22Rv1 (cell line): ENCODE measurements around the gene PNPLA6.
A peak's percentile ranks its signal among the peaks of the same experiment; 100 is the strongest.

Source experiments
- H3K27ac ChIP-seq: fragments of 450-650 bp; 2 replicates; pipeline ENCODE4 v1.5.1; 2017
- ZFX ChIP-seq: fragments of 450-650 bp; IDR thresholded peaks from 2 replicates; pipeline ENCODE4 v1.6.1; 2017; ENCODE audit warnings: antibody characterized with exemption, borderline replicate concordance
- TF ChIP-seq, protein P1 (sequence below): fragments of 450-650 bp; IDR thresholded peaks from 2 replicates; pipeline ENCODE4 v1.5.1; 2017; ENCODE audit warnings: mild to moderate bottlenecking

The PNPLA6 gene

DNA sequence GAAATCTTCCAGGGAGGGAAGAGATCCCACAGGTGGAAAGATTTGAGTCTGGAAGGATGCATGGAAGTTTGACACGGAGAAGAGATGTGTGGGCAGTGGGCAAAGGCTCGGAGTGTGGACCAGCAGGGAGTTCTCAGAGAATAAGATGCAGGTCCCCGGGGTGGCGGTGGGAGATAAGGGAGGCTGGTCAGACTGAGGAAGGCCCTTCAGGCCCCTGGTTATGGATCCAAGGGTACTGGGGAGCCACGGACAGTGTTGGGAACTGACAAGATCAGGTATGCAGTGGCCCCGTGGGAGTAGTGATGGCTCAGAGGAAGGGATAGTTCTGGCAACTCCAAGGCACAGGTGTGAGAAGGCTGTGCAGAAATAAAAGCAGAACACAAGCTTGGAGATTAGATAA lies 62.7 kb downstream of the PNPLA6 start:
- H3K27ac ChIP-seq, result peak overlapping the region; percentile 8; the same call in 1 of the 2 replicates
- TF ChIP-seq, protein P1, sequence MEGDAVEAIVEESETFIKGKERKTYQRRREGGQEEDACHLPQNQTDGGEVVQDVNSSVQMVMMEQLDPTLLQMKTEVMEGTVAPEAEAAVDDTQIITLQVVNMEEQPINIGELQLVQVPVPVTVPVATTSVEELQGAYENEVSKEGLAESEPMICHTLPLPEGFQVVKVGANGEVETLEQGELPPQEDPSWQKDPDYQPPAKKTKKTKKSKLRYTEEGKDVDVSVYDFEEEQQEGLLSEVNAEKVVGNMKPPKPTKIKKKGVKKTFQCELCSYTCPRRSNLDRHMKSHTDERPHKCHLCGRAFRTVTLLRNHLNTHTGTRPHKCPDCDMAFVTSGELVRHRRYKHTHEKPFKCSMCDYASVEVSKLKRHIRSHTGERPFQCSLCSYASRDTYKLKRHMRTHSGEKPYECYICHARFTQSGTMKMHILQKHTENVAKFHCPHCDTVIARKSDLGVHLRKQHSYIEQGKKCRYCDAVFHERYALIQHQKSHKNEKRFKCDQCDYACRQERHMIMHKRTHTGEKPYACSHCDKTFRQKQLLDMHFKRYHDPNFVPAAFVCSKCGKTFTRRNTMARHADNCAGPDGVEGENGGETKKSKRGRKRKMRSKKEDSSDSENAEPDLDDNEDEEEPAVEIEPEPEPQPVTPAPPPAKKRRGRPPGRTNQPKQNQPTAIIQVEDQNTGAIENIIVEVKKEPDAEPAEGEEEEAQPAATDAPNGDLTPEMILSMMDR, result no peak
- no peak for TF ChIP-seq ZFX

DNA sequence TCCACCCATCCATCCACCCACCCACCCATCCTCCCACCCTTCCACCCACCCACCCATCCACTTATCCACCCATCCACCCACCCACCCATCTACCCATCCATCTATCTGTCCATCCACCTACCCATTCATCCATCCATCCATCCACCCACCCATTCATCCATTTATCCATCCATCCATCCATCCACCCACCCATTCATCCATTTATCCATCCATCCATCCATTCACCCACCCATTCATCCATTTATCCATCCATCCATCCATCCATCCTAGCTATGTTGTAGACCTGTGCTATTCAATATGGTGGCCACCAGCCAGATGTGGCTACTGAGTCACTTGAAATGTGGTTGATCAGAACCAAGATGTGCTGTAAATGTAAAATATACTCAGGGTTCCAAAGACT lies 65.2 kb downstream of the PNPLA6 start:
- no peak overlapping the region for H3K27ac ChIP-seq
- TF ChIP-seq, protein P1, result no peak
- no peak for TF ChIP-seq ZFX

DNA sequence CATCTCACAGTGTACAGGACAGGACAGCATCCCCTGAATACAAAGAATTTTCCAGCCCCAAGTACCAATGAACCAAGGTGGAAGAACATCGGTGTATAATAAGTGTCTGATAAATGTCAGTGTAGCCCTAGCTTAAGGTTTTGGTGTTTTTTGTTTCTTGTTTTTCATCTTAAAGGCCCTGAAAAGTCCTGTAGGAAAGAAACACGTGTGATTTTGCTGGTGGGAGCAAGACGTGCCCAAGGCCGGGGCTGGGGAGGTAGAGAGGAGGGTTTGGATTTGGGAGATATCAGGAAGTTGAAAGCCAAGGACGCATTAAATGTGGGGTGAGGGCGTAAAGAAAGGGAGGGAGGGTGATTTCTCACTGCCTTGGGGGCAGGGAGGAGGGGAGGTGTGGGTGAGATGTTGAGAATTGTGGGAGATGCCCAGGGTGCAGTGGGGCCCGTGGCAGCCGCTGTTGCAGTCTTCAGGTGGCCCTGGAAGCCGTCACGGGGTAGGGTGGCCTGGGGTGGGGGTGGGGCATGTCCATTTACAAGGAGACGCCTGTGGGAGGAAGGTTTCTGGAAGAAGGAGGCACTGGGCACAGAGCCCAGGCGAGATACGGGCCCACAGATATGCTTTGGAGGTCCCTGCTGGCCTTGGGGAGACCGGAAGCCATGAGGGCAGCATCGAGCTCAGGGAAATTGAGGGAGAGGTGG lies 66.9 kb downstream of the PNPLA6 start:
- H3K27ac ChIP-seq, result no peak overlapping the region; the same call in 1 of the 2 replicates
- TF ChIP-seq, protein P1, result no peak
- TF ChIP-seq ZFX, result no peak

DNA sequence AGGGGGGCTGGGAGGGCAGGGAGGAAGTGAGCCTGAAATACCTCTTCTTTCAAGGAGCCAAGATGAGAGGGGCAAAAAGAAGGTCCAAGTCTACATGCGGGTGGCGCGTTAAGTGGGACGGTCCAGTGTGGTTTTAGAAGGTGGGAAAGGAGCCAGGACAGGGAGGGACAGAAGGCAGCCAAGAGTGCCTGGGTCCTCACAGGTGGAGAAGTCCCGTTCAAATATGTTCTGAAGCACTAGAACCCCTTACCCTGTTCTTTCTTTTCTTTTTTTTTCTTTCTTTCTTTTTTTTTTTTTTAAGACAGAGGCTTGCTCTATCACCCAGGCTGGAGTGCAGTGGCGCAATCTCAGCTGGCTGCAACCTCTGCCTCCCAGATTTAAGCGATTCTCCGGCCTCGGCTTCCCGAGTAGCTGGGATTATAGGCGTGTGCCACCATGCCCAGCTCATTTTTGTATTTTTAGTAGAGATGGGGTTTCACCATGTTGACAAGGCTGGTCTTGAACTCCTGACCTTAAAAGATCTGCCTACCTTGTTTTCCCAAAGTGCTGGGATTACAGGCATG lies 67.5 kb downstream of the PNPLA6 start:
- TF ChIP-seq ZFX, result no peak
- TF ChIP-seq, protein P1, result no peak
- no peak overlapping the region; the same call in 1 of the 2 replicates for H3K27ac ChIP-seq

DNA sequence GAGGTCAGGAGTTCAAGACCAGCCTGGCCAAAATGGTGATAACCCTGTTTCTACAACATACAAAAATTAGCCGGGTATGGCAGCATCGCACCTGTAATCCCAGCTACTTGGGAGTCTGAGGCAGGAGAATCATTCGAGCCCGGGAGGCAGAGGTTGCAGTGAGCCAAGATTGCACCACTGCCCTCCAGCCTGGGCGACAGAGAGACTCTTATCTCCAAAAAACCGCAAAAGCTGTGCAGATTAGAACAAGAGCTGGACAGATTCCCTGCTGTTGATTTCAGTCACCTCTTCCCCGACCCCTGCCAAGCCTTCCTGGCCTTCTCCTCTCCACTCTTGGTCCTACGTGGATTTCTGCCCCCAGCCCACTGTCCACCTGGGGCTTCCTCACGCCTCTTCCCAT lies 68.4 kb downstream of the PNPLA6 start:
- TF ChIP-seq ZFX, result no peak
- TF ChIP-seq, protein P1, result no peak
- no peak overlapping the region for H3K27ac ChIP-seq

DNA sequence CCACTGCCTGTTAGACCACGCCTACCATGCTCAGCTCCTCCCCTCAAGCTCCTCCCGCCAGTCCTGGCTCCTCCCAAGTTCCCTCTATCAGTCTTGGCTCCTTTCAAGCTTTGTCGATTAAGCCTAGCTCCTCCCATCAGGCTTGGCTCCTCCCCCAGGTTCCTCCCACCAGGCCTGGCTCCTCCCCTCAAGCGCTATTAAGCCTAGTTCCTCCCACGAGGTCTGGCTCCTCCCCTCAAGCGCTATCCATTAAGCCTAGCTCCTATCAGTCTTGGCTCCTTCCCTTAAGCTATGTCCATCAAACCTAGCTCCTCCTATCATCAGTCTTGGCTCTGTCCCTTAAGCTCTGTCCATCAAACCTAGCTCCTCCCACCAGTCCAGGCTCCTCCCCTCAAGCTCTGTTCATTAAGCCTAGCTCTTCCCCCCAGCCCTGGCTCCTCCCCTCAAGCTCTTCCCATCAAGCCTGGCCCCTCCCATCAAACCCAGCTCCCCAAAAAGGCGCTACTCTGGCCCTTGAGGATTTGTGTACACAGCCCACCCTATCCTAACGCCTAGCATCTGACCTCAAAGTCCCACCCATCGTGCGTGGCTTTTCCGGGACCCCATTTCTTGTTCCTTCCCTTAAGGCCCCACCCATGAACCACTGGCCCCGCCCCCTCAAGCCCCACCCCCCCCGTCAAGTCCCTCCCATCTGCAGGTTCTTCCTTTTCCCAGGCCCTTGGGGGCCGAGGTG lies 70.1 kb downstream of the PNPLA6 start:
- peak overlapping the region; percentile 42 for H3K27ac ChIP-seq
- TF ChIP-seq ZFX, result no peak
- TF ChIP-seq, protein P1, result no peak

DNA sequence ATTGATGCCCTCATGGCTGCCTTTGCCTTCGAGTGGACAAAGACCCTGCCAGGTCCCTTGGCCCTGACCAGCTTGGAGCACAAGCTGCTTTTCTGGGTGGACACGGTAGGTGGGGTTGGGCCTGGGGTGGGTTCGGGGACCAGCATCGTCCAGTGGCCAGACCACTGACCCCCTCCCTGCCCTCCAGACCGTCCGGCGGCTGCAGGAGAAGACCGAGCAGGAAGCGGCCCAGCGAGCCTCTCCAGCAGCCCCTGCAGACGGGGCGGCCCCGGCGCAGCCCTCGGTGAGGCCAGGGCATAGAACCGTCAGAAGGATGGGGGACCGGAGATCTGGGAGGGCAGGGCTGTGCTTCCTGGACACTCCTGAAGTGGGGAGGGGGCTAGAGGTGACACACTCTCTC lies 70.8 kb downstream of the PNPLA6 start:
- TF ChIP-seq, protein P1, result no peak
- TF ChIP-seq ZFX, result no peak
- peak overlapping the region; percentile 42 for H3K27ac ChIP-seq
